Astrocyte (in vitro differentiated cells and primary cell): ENCODE measurements around the gene METTL23.
"Not testable (repeated sequence)": the region's sequence is repeated elsewhere in the genome, so short reads cannot be mapped to it uniquely, and the experiment has no call there.

Experiments
- CTCF ChIP-seq: IDR thresholded peaks from 2 replicates; pipeline ENCODE4 v1.5.1; 2011; ENCODE audit warnings: low read depth, mild to moderate bottlenecking, inconsistent platforms, low read length, moderate library complexity; ENCODE audit not compliant: insufficient read depth
- EZH2 ChIP-seq: IDR thresholded peaks from 2 replicates; pipeline ENCODE4 v1.6.1; 2012; ENCODE audit warnings: mild to moderate bottlenecking, low read length, inconsistent platforms; ENCODE audit not compliant: insufficient read depth

GRCh38 chr17:76731800-76732733 is 5.4 kb downstream of the METTL23 start:
- TF ChIP-seq CTCF, EZH2: not testable (repeated sequence)
